HEK293 (cell line): ENCODE data around the gene MANF.

Experiments used
- CTCF ChIA-PET: fragments of 350-600 bp; formaldehyde crosslinking; extraction: SDS; loops from one replicate; lab custom pipeline; 2021; ENCODE audit warnings: antibody characterized with exemption; lab: Yijun Ruan, JAX
- POLR2A ChIA-PET: fragments of 300-600 bp; formaldehyde crosslinking; extraction: SDS; loops from one replicate; lab custom pipeline; 2020; ENCODE audit warnings: antibody characterized with exemption, inconsistent platforms; lab: Yijun Ruan, JAX
- H3K27ac ChIP-seq: fragments of 200-500 bp; sonication (Bioruptor generic); 2 replicates; pipeline ENCODE4 v1.5.1; 2014; ENCODE audit warnings: low read depth, low read length, control low read depth, inconsistent platforms; ENCODE audit errors: extremely low read depth
- H3K36me3 ChIP-seq, 2 experiments: fragments of 200-500 bp in 1 of 2; sonication (Bioruptor generic) in 1 of 2; 1 replicate in 1 of 2; 2 replicates in 1 of 2; pipeline ENCODE4 v1.5.1; 2014 to 2017; ENCODE audit warnings: inconsistent platforms in 2 of 2, low read length in 2 of 2; ENCODE audit not compliant: control insufficient read depth in 2 of 2, insufficient read depth in 1 of 2
- H3K4me1 ChIP-seq: fragments of 200-500 bp; sonication (Bioruptor generic); 2 replicates; pipeline ENCODE4 v1.5.1; 2014; ENCODE audit warnings: mild to moderate bottlenecking, low read length, inconsistent platforms; ENCODE audit not compliant: control insufficient read depth, insufficient read depth
- H3K4me3 ChIP-seq: 2 replicates; pipeline ENCODE4 v1.5.1; 2011; ENCODE audit warnings: low read depth, mild to moderate bottlenecking, control low read depth, low read length, moderate library complexity
- H3K9me3 ChIP-seq: fragments of 200-500 bp; sonication (Bioruptor generic); 2 replicates; pipeline ENCODE4 v1.5.1; 2014; ENCODE audit warnings: low read depth, low read length, inconsistent platforms; ENCODE audit not compliant: control insufficient read depth, insufficient read depth
- OVOL3 ChIP-seq: fragments of 450-650 bp; formaldehyde crosslinking; IDR thresholded peaks from 2 replicates; pipeline ENCODE4 v1.5.1; 2016; ENCODE audit warnings: missing biosample characterization, missing genetic modification characterization
- RBAK ChIP-seq: fragments of 450-650 bp; formaldehyde crosslinking; IDR thresholded peaks from 2 replicates; pipeline ENCODE4 v1.5.1; 2016; ENCODE audit warnings: missing biosample characterization, missing genetic modification characterization
- SALL2 ChIP-seq: fragments of 450-650 bp; formaldehyde crosslinking; IDR thresholded peaks from 2 replicates; pipeline ENCODE4 v1.5.0; 2017; ENCODE audit warnings: missing biosample characterization, mild to moderate bottlenecking, missing genetic modification characterization, borderline replicate concordance
- WT1 ChIP-seq: fragments of 450-650 bp; formaldehyde crosslinking; IDR thresholded peaks from 2 replicates; pipeline ENCODE4 v1.5.1; 2016; ENCODE audit warnings: missing biosample characterization, missing genetic modification characterization
- ZBTB48 ChIP-seq: fragments of 450-650 bp; formaldehyde crosslinking; IDR thresholded peaks from 2 replicates; pipeline ENCODE4 v1.5.1; 2016; ENCODE audit warnings: missing biosample characterization, missing genetic modification characterization
- ZFHX2 ChIP-seq: fragments of 450-650 bp; formaldehyde crosslinking; conservative IDR thresholded peaks from 2 replicates; pipeline ENCODE4 v1.5.1; 2016; ENCODE audit warnings: missing biosample characterization, missing genetic modification characterization
- ZNF19 ChIP-seq: fragments of 450-650 bp; formaldehyde crosslinking; IDR thresholded peaks from 2 replicates; pipeline ENCODE4; 2016; ENCODE audit warnings: missing biosample characterization, missing genetic modification characterization, low read depth
- ZNF211 ChIP-seq: fragments of 450-650 bp; formaldehyde crosslinking; IDR thresholded peaks from 2 replicates; pipeline ENCODE4 v1.5.1; 2016; ENCODE audit warnings: low read depth, missing biosample characterization, missing genetic modification characterization
- ZNF266 ChIP-seq: fragments of 450-650 bp; formaldehyde crosslinking; IDR thresholded peaks from 2 replicates; pipeline ENCODE4 v1.5.1; 2016; ENCODE audit warnings: missing biosample characterization, missing genetic modification characterization, low read depth
- ZNF274 ChIP-seq, 2 experiments: fragments of 200-500 bp in 1 of 2; fragments of 450-650 bp in 1 of 2; sonication (Bioruptor generic) in 1 of 2; formaldehyde crosslinking in 1 of 2; IDR thresholded peaks; 2 replicates each; pipeline versions ENCODE4 v1.5.1 to v1.6.1; 2014 to 2016; ENCODE audit warnings: borderline replicate concordance in 1 of 2, inconsistent platforms in 1 of 2, low read length in 1 of 2, missing biosample characterization in 1 of 2, missing genetic modification characterization in 1 of 2
- ZNF366 ChIP-seq: fragments of 450-650 bp; formaldehyde crosslinking; conservative IDR thresholded peaks from 2 replicates; pipeline ENCODE4 v1.5.1; 2016; ENCODE audit warnings: missing biosample characterization, missing genetic modification characterization
- ZNF521 ChIP-seq: fragments of 450-650 bp; formaldehyde crosslinking; IDR thresholded peaks from 2 replicates; pipeline ENCODE4 v1.5.1; 2017; ENCODE audit warnings: missing biosample characterization, mild to moderate bottlenecking, missing genetic modification characterization
- ZNF530 ChIP-seq: fragments of 450-650 bp; formaldehyde crosslinking; IDR thresholded peaks from 2 replicates; pipeline ENCODE4 v1.5.1; 2016; ENCODE audit warnings: low read depth, missing biosample characterization, missing genetic modification characterization
- ZNF558 ChIP-seq: fragments of 450-650 bp; formaldehyde crosslinking; IDR thresholded peaks from 2 replicates; pipeline ENCODE4 v1.5.1; 2016; ENCODE audit warnings: missing biosample characterization, missing genetic modification characterization
- ZNF571 ChIP-seq: fragments of 450-650 bp; formaldehyde crosslinking; IDR thresholded peaks from 2 replicates; pipeline ENCODE4 v1.5.0; 2017; ENCODE audit warnings: missing biosample characterization, missing genetic modification characterization
- ZNF596 ChIP-seq: fragments of 450-650 bp; IDR thresholded peaks from 2 replicates; pipeline ENCODE4 v1.5.0; 2018; ENCODE audit warnings: missing biosample characterization, mild to moderate bottlenecking, missing genetic modification characterization, moderate library complexity
- ZNF600 ChIP-seq: fragments of 450-650 bp; formaldehyde crosslinking; IDR thresholded peaks from 2 replicates; pipeline ENCODE4 v1.5.1; 2016; ENCODE audit warnings: missing biosample characterization, missing genetic modification characterization
- ZNF623 ChIP-seq: fragments of 450-650 bp; formaldehyde crosslinking; IDR thresholded peaks from 2 replicates; pipeline ENCODE4 v1.5.1; 2016; ENCODE audit warnings: missing biosample characterization, missing genetic modification characterization
- ZNF654 ChIP-seq: fragments of 450-650 bp; formaldehyde crosslinking; IDR thresholded peaks from 2 replicates; pipeline ENCODE4 v1.5.1; 2016; ENCODE audit warnings: low read depth, missing biosample characterization, missing genetic modification characterization
- ZNF776 ChIP-seq: fragments of 450-650 bp; formaldehyde crosslinking; IDR thresholded peaks from 2 replicates; pipeline ENCODE4 v1.5.0; 2017; ENCODE audit warnings: missing biosample characterization, missing genetic modification characterization, borderline replicate concordance
- TF ChIP-seq, protein P1 (sequence below): IDR thresholded peaks from 2 replicates; pipeline ENCODE4 v1.6.1; 2011; ENCODE audit warnings: mild to moderate bottlenecking, low read depth, low read length, borderline replicate concordance
- TF ChIP-seq, protein P2 (sequence below): fragments of 450-650 bp; formaldehyde crosslinking; IDR thresholded peaks from 2 replicates; pipeline ENCODE4 v1.5.0; 2017; ENCODE audit warnings: missing biosample characterization, missing genetic modification characterization, borderline replicate concordance
- TF ChIP-seq, protein P3 (sequence below): fragments of 450-650 bp; formaldehyde crosslinking; optimal IDR thresholded peaks from 2 replicates; pipeline ENCODE3; 2016; ENCODE audit warnings: missing biosample characterization, mild to moderate bottlenecking, missing genetic modification characterization

Gene MANF

DNA sequence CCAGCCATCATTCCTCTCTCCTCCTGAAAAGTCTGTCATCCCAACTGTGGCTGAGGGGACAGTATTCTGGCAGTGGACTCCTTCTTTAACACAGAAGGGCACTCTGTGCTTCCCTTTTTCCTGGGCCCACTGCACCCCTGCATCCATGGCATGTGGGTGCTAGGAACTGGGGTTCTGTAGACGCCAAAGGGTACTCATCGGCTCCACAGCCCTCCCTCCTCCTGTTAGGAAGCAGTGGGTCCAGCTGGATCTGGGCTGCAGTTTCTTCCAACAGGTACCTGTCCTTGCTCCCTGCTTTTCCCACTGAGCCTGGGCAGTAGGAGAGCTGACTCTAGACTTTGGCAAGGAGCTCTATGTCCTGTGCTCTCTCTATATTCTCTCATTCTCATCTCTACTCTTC, 6.4 kb upstream of the MANF start:
- ChIA-PET CTCF (no interaction called here), POLR2A (no interaction called here)
- Histone ChIP-seq H3K9me3 (no peaks in the 10 kb centered on the region), H3K4me1 (no peaks in the 10 kb centered on the region), H3K36me3 (peaks cover 0 to 48% of the 10 kb centered on the region in 2 experiments; a peak in 1 of 3 replicates), H3K27ac (no peak overlapping the region)
- TF ChIP-seq, protein P1, sequence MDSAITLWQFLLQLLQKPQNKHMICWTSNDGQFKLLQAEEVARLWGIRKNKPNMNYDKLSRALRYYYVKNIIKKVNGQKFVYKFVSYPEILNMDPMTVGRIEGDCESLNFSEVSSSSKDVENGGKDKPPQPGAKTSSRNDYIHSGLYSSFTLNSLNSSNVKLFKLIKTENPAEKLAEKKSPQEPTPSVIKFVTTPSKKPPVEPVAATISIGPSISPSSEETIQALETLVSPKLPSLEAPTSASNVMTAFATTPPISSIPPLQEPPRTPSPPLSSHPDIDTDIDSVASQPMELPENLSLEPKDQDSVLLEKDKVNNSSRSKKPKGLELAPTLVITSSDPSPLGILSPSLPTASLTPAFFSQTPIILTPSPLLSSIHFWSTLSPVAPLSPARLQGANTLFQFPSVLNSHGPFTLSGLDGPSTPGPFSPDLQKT: no peak
- TF ChIP-seq ZNF274 (IDR thresholded peaks at IDR 0.05; ENCODE audit: low read length) (no peak), ZNF274 (tag by site-specific recombination; IDR thresholded peaks at IDR 0.05; ENCODE audit: borderline replicate concordance) (no peak), ZNF596 (tag by site-specific recombination) (no peak), ZNF571 (no peak), ZNF19 (tag by site-specific recombination) (no peak), ZNF623 (tag by site-specific recombination) (no peak), ZNF211 (tag by site-specific recombination) (no peak), WT1 (tag by site-specific recombination) (no peak), ZFHX2 (no peak), ZNF776 (tag by site-specific recombination) (no peak), SALL2 (tag by site-specific recombination) (no peak), RBAK (tag by site-specific recombination) (no peak), ZNF530 (tag by site-specific recombination) (no peak), OVOL3 (tag by site-specific recombination) (no peak), ZNF366 (tag by site-specific recombination) (no peak), ZNF558 (tag by site-specific recombination) (no peak), ZNF654 (tag by site-specific recombination) (no peak), ZNF266 (tag by site-specific recombination) (no peak)
- TF ChIP-seq, protein P2, sequence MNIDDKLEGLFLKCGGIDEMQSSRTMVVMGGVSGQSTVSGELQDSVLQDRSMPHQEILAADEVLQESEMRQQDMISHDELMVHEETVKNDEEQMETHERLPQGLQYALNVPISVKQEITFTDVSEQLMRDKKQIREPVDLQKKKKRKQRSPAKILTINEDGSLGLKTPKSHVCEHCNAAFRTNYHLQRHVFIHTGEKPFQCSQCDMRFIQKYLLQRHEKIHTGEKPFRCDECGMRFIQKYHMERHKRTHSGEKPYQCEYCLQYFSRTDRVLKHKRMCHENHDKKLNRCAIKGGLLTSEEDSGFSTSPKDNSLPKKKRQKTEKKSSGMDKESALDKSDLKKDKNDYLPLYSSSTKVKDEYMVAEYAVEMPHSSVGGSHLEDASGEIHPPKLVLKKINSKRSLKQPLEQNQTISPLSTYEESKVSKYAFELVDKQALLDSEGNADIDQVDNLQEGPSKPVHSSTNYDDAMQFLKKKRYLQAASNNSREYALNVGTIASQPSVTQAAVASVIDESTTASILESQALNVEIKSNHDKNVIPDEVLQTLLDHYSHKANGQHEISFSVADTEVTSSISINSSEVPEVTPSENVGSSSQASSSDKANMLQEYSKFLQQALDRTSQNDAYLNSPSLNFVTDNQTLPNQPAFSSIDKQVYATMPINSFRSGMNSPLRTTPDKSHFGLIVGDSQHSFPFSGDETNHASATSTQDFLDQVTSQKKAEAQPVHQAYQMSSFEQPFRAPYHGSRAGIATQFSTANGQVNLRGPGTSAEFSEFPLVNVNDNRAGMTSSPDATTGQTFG: no peak
- TF ChIP-seq, protein P3, sequence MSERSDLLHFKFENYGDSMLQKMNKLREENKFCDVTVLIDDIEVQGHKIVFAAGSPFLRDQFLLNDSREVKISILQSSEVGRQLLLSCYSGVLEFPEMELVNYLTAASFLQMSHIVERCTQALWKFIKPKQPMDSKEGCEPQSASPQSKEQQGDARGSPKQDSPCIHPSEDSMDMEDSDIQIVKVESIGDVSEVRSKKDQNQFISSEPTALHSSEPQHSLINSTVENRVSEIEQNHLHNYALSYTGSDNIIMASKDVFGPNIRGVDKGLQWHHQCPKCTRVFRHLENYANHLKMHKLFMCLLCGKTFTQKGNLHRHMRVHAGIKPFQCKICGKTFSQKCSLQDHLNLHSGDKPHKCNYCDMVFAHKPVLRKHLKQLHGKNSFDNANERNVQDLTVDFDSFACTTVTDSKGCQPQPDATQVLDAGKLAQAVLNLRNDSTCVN (tag by site-specific recombination): no peak
- TF ChIP-seq, all 188 proteins: peak for 0
- no peak overlapping the region for H3K4me3 ChIP-seq

DNA sequence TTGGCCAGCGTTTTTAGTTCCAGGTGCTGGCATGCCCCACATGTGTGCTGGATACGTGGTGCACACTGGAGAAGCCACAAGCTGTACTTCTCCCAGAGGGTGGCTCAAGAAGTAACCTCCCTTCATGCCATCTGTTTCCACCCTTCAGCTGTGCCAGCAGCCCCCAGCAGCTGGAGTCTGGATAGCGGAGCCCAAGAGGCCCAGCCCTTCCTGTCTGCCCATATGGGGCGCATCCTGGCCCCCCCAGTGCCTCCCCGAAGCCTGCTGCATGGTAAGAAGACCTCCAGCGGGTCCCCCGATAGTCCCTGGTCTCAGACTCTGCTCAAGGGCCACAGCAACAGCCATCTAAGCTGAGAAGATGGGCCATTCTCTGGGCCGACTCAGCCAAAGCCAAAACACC, 5.8 kb upstream of the MANF start:
- ChIA-PET CTCF (interaction anchor here (1.5 kb wide), 1 partner anchor 279 kb away, joined by 5 read pairs; no protein-coding TSS in a partner anchor), POLR2A (no interaction called here)
- Histone ChIP-seq H3K4me3 (no peak overlapping the region), H3K9me3 (no peaks in the 10 kb centered on the region), H3K36me3 (peaks cover 0 to 43% of the 10 kb centered on the region in 2 experiments; a peak in 1 of 3 replicates), H3K27ac (no peak overlapping the region), H3K4me1 (no peaks in the 10 kb centered on the region)
- TF ChIP-seq ZNF521 (tag by site-specific recombination): no peak
- TF ChIP-seq ZNF600 (tag by site-specific recombination): no peak
- no peak for TF ChIP-seq ZBTB48 (tag by site-specific recombination)
